Activated B cell treated with CpG ODN at 0.5 μM for 24 hours (primary cell): ENCODE results near the gene ZDHHC5. TPM values are rescaled to one million over a fixed set of nuclear protein-coding genes. Genes with fewer than 3 reads are reported as not detected.

Experiments used
- ATAC-seq: fragments of 200-7000 bp; cut with Tn5 transposase; one replicate; pipeline ENCODE4 v1.10.0; 2021; ENCODE audit warnings: low read depth, mild to moderate bottlenecking, moderate library complexity
- CTCF ChIA-PET: fragments of 350-600 bp; sonication (Branson Sonifier 250); formaldehyde crosslinking; loops from one replicate; lab custom pipeline; 2021; ENCODE audit warnings: antibody characterized with exemption; lab: Charles Lee
- POLR2A ChIA-PET: fragments of 350-600 bp; sonication (Branson Sonifier 250); formaldehyde crosslinking; loops from one replicate; lab custom pipeline; 2021; ENCODE audit warnings: antibody characterized with exemption; lab: Charles Lee
- DNase-seq: peaks from one replicate; pipeline ENCODE4 v3.0.0; 2022
- H3K27ac Mint-ChIP-seq: one replicate; pipeline ENCODE4 v1.8.0; 2020; ENCODE audit warnings: mixed read lengths
- H3K27me3 Mint-ChIP-seq: one replicate; pipeline ENCODE4 v1.8.0; 2021; ENCODE audit warnings: mixed read lengths
- H3K36me3 Mint-ChIP-seq: one replicate; pipeline ENCODE4 v1.8.0; 2021; ENCODE audit warnings: low read depth, mixed read lengths
- H3K4me1 Mint-ChIP-seq: one replicate; pipeline ENCODE4 v1.8.0; 2021; ENCODE audit warnings: mixed read lengths
- H3K4me3 Mint-ChIP-seq: one replicate; pipeline ENCODE4 v1.8.0; 2020; ENCODE audit warnings: mild to moderate bottlenecking, mixed read lengths
- H3K9me3 Mint-ChIP-seq: one replicate; pipeline ENCODE4 v1.8.0; 2020; ENCODE audit warnings: mixed read lengths
- intact Hi-C: fragments of 100-400 bp; cut with micrococcal nuclease; formaldehyde crosslinking; loops from one replicate; pipeline ENCODE4 v1.15.1; 2024
- total RNA-seq: library from RNA; stranded (reverse); gene quantifications from 2 replicates; pipeline ENCODE4 v1.2.3, GENCODE V29; 2022
- TF ChIP-seq, protein P1 (sequence below): fragments of 200-600 bp; IDR thresholded peaks from one replicate; pipeline ENCODE4 v1.8.0; 2022; ENCODE audit warnings: antibody characterized with exemption, mild to moderate bottlenecking

The ZDHHC5 gene
- total RNA-seq, 1 donor from 2014 or later: 60.7 TPM

DNA sequence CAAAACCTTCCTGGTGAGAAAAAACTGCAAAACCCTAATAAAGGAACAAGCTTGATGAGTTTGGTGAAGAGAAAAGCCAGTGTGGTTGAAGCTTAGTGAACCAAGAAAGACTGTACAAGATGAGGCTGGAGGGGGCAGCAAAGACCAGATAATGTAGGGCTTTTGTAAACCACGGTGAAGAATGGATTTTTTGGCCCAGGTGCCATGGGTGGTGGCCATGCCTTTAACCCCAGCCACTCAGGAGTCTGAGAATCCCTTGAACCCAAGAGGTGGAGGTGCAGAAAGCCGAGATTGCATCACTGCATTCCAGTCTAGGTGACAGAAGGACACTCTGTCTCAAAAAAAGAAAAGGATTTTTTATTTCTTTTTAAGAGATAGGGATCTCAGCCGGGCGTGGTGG, 5.0 kb upstream of the ZDHHC5 start:
- no peak overlapping the region for H3K4me3 Mint-ChIP-seq
- no peak overlapping the region for H3K27ac Mint-ChIP-seq
- ChIA-PET CTCF (interaction anchor here (0.7 to 1.3 kb wide), 2 partner anchors 15 to 849 kb away, joined by 3 read pairs; no protein-coding TSS in a partner anchor), POLR2A (no interaction called here)
- DNase-seq (no peak), ATAC-seq (no peak)
- H3K27me3 Mint-ChIP-seq: no peaks in the 10 kb centered on the region
- H3K36me3 Mint-ChIP-seq: peaks cover 48% of the 10 kb centered on the region
- intact Hi-C loops: loop anchor here (10.0 kb wide), 1 partner anchor 1892 kb away; no protein-coding TSS in a partner anchor
- no peaks in the 10 kb centered on the region for H3K9me3 Mint-ChIP-seq
- peaks cover 32% of the 10 kb centered on the region for H3K4me1 Mint-ChIP-seq
- TF ChIP-seq, protein P1, sequence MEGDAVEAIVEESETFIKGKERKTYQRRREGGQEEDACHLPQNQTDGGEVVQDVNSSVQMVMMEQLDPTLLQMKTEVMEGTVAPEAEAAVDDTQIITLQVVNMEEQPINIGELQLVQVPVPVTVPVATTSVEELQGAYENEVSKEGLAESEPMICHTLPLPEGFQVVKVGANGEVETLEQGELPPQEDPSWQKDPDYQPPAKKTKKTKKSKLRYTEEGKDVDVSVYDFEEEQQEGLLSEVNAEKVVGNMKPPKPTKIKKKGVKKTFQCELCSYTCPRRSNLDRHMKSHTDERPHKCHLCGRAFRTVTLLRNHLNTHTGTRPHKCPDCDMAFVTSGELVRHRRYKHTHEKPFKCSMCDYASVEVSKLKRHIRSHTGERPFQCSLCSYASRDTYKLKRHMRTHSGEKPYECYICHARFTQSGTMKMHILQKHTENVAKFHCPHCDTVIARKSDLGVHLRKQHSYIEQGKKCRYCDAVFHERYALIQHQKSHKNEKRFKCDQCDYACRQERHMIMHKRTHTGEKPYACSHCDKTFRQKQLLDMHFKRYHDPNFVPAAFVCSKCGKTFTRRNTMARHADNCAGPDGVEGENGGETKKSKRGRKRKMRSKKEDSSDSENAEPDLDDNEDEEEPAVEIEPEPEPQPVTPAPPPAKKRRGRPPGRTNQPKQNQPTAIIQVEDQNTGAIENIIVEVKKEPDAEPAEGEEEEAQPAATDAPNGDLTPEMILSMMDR: no peak

DNA sequence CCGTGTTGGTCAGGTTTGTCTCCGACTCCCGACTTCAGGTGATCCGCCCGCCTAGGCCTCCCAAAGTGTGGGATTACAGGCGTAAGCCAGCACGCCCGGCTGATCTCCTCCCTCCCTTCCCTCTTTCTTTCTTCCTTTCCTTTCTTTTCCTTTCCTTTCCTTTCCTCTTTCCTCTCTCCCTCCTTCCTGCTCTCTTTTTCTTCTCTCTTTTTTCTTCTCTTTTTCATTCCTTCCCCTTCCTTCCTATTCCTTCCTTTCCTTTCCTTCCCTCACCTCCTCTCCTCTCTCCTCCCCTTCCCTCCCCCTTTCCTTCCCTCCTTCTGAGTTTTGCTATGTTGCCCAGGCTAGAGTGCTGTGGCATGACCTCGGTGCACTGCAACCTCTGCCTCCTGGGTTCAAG, 3.9 kb upstream of the ZDHHC5 start:
- ChIA-PET POLR2A (no interaction called here), CTCF (interaction anchor here (1.3 kb wide), 1 partner anchor 137 kb away, joined by 3 read pairs; no protein-coding TSS in a partner anchor)
- Mint-ChIP-seq H3K36me3 (peaks cover 46% of the 10 kb centered on the region), H3K4me3 (no peak overlapping the region), H3K27me3 (no peaks in the 10 kb centered on the region), H3K4me1 (peaks cover 30% of the 10 kb centered on the region), H3K27ac (no peak overlapping the region), H3K9me3 (no peaks in the 10 kb centered on the region)
- intact Hi-C loops: loop anchor here (10.0 kb wide), 1 partner anchor 1891 kb away; no protein-coding TSS in a partner anchor
- ATAC-seq: no peak
- no peak for DNase-seq
- TF ChIP-seq, protein P1: no peak

DNA sequence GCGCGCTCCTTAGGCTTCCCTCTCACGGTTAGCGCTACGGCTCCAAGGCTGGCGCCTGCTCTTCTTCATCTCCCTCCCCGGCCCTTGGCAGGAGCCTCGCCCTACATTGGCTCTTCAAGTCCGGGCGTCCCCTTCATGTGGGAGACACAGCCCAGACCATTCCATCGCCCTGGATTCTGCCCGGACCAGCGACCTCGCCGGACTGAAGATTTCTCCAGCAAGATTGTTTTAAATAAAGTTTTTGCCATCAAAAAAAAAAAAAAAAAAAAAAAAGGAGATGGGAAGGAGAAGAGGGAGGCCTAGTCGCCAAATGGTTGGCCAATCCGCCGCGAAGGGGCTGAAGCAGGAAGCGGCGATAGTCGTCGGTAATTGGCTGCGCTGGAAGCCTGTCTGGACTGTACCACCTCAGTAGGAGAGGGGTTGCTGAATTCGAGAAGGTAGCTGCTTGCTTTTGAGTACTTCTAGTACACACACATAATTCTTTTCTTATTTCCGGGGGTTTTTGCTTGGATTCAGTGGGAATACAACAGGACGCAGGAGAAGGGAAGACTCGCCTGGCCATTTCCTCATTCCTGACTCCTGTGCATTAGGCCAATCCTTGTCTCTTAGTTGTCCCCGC, 688 bp upstream of the ZDHHC5 start:
- Mint-ChIP-seq H3K36me3 (peaks cover 36% of the 10 kb centered on the region), H3K27ac (peak overlapping the region; percentile 99), H3K4me3 (peak overlapping the region; percentile 89), H3K9me3 (no peaks in the 10 kb centered on the region), H3K4me1 (peaks cover 48% of the 10 kb centered on the region), H3K27me3 (no peaks in the 10 kb centered on the region)
- CTCF ChIA-PET: interaction anchor here (0.9 to 1.7 kb wide), 4 partner anchors 9 to 321 kb away, joined by 3 to 8 read pairs (median 4); no protein-coding TSS in a partner anchor
- intact Hi-C loops: loop anchor here (1.0 to 10.0 kb wide), 12 partner anchors 10 to 1888 kb away; partner anchors contain the start of genes CLP1, FAM111A, MED19 and SELENOH
- POLR2A ChIA-PET: interaction anchor here (0.7 to 2.7 kb wide), 12 partner anchors 9 to 911 kb away, joined by 3 to 16 read pairs (median 5); partner anchors contain the start of genes CLP1, MED19, SELENOH and SSRP1
- TF ChIP-seq, protein P1: no peak
- ATAC-seq (peak; percentile 74), DNase-seq (peak; percentile 73)

DNA sequence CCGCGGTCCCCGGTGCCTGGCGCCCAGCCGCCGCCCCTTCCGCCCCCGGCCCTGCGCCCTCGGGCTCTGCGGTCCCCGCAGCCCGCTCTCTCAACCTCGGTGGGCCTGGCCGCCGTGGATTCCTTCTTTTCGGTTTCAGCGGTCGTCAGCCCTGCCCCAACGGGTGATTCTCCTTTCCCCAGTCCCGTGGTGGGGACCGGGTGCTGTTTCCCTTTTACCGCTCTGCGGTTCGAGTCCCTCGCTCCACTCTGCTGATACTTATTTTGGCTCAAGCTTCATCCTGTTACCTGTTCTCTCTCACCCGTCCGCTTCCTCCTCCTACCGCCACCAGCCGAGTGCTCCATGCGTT, 494 bp downstream of the ZDHHC5 start:
- Mint-ChIP-seq H3K4me3 (peak overlapping the region; percentile 89), H3K36me3 (peaks cover 41% of the 10 kb centered on the region), H3K27ac (peak overlapping the region; percentile 99), H3K9me3 (no peaks in the 10 kb centered on the region), H3K27me3 (no peaks in the 10 kb centered on the region), H3K4me1 (peaks cover 51% of the 10 kb centered on the region)
- TF ChIP-seq, protein P1: no peak
- ChIA-PET CTCF (interaction anchor here (1.0 kb wide), 1 partner anchor 132 kb away, joined by 3 read pairs; no protein-coding TSS in a partner anchor), POLR2A (interaction anchor here (1.0 to 2.7 kb wide), 8 partner anchors 11 to 333 kb away, joined by 3 to 16 read pairs (median 6); partner anchors contain the start of genes CLP1, MED19, SELENOH and SSRP1)
- DNase-seq: no peak
- ATAC-seq: peak; percentile 3
- intact Hi-C loops: loop anchor here (2.0 to 10.0 kb wide), 2 partner anchors 14 to 1886 kb away; no protein-coding TSS in a partner anchor

DNA sequence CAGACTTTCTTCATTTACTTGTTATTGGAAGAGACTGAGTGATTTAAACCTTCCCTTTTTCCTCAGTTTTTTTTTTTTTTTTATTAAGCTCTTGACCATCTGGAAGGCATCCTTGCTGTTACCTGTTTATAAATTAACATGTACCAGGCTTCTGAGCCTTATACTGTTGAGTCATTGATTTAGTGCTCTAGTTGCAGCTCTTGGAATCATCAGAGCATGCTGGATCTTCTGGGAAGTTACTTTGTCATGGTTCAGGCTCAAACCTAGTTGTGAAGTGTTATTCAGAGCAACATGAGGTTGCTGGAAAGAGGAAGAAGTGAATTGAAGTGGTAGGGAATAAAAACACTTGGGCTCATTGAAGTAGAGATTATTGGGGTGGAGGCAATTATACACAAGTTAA, 6.3 kb downstream of the ZDHHC5 start:
- TF ChIP-seq, protein P1: no peak
- DNase-seq (no peak), ATAC-seq (no peak)
- intact Hi-C loops: no loop called here
- H3K36me3 Mint-ChIP-seq: peaks cover 70% of the 10 kb centered on the region
- H3K27me3 Mint-ChIP-seq: no peaks in the 10 kb centered on the region
- no peak overlapping the region for H3K27ac Mint-ChIP-seq
- H3K4me1 Mint-ChIP-seq: peaks cover 50% of the 10 kb centered on the region
- no peaks in the 10 kb centered on the region for H3K9me3 Mint-ChIP-seq
- CTCF ChIA-PET: no interaction called here
- no peak overlapping the region for H3K4me3 Mint-ChIP-seq
- POLR2A ChIA-PET: interaction anchor here (0.6 to 1.8 kb wide), 2 partner anchors 38 to 68 kb away, joined by 3 to 5 read pairs; partner anchors contain the start of genes MED19 and TMX2
